Head of caudate nucleus (tissue), 42 donors: ENCODE results near the gene ZNF629.

ENCODE experiments used
- DNase-seq, 42 donors: peaks; one replicate each; pipeline versions ENCODE4 v3.0.0 to v3.0.0-alpha.2; 2020 to 2021; ENCODE audit warnings: mixed read lengths in 7 of 42
- intact Hi-C: fragments of 100-400 bp; cut with DNase I; formaldehyde crosslinking; loops from one replicate; pipeline ENCODE4 v1.15.0; 2022

ZNF629 gene

GRCh38 chr16:30774367-30775130 lies 12.5 kb downstream of the ZNF629 start:
- peak in 3 of 42 donors; percentile 18 to 26 (median 19) for DNase-seq
- intact Hi-C loops, result no loop called here

DNA sequence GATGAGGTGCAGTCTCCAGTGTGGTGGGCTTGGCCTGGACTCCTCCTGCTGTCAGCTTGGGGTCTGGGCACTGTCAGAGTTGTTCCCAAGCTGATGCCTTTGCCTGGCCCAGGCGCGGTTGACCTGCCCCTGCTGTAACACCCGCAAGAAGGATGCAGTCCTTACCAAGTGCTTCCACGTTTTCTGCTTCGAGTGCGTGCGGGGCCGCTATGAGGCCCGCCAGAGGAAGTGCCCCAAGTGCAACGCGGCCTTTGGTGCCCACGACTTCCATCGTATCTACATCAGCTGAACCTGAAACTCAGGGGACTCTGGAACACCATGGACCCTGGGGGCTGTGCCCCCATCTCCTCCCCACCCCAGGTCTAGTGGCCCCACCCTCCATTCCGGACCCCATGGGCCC lies 13.2 kb downstream of the ZNF629 start:
- no peak for DNase-seq

DNA sequence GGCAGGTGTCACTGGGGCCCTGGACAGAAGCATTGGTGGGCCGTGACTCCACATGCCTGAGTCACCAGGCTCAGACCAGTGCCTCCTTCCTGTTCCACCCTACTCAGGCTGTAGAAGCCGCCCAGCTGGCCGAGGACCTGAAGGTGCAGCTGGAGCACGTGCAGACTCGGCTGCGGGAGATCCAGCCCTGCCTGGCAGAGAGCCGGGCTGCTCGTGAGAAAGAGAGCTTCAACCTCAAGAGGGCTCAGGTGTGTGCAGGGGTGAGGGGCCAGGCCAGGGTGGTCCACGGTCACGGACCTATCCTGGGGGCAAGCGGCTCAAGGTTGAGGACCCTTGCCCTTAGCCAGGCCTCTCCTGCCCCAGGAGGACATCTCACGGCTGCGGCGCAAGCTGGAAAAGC lies 15.3 kb downstream of the ZNF629 start:
- no peak for DNase-seq

More for the DNA sequence above, 13.2 kb downstream of the ZNF629 start:
- intact Hi-C loops, result no loop called here

GRCh38 chr16:30769379-30770089 lies 17.5 kb downstream of the ZNF629 start:
- intact Hi-C loops, result no loop called here
- no peak for DNase-seq

More for the DNA sequence above, 15.3 kb downstream of the ZNF629 start:
- intact Hi-C loops, result no loop called here

DNA sequence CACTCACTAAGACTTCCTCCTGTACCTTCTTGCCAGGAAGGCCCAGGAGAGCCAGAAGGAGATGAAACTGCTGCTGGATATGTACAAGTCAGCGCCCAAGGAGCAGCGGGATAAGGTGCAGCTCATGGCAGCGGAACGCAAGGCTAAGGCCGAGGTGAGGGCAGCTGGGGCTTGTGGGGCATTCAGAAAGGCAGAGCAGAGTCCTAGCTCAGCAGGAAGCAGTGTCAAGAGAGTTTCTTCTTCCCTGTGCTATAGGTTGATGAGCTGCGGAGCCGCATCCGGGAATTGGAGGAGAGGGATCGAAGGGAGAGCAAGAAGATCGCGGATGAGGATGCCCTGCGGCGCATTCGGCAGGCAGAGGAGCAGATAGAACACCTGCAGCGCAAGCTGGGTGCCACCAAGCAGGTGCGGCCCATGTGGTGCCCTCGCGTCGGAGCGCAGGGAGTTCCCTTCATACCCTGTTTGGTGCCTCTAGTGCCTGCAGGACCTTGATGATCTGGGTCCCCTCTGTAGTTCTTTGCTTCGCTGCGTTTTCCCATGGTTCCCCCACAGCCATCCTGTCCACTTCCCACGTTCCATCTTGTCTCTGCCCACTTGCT lies 18.3 kb downstream of the ZNF629 start:
- intact Hi-C loops, result no loop called here
- no peak for DNase-seq

DNA sequence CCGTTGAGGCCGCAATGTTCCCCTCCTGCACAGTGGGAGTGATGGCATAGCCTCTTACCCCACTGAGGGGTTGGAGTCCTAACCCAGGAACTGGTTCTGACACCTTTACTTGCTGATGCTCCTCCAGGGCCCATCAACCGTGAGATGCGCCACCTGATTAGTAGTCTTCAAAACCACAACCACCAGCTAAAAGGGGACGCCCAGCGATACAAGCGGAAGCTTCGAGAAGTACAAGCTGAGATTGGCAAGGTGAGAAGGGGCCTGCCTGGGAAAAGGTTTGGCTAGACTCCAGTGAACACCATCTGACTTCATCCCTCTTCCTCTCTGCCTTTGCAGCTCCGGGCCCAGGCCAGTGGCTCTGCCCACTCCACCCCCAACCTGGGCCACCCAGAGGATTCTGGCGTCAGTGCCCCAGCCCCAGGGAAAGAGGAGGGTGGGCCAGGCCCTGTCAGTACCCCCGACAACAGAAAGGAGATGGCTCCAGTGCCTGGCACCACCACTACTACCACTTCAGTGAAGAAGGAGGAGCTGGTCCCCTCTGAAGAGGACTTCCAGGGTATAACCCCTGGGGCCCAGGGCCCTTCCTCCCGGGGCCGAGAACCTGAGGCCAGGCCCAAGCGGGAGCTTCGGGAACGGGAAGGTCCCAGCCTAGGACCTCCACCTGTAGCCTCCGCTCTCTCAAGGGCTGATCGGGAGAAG lies 19.1 kb downstream of the ZNF629 start:
- no peak for DNase-seq
- intact Hi-C loops, result no loop called here

GRCh38 chr16:30766933-30767284 lies 20.1 kb downstream of the ZNF629 start:
- intact Hi-C loops, result no loop called here
- DNase-seq, result no peak

DNA sequence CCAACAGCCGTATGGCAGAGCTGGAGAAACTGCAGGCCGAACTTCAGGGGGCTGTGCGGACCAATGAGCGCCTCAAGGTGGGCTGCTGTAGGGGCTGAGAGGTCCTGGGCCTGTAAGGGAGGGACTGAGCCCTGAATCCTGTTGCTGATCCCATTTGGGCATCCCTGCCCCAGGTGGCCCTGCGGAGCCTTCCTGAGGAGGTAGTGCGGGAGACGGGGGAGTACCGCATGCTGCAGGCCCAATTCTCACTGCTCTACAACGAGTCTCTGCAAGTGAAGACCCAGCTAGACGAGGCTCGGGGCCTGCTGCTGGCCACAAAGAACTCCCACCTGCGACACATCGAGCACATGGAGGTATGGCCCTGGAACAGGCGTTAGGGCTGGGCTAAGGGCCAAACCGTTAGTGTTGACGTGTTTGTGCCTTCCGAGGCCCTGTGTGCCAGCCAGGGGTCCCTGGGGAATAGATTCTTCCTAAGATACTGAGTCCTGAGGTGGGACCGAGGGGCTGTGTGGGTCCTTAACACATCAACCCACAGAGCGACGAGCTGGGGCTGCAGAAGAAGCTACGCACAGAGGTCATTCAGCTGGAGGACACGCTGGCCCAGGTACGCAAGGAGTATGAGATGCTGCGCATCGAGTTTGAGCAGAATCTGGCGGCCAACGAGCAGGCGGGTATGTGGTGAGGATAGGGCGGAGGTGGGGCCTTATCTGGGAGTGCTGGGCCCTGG lies 20.6 kb downstream of the ZNF629 start:
- DNase-seq, result no peak
- intact Hi-C loops, result no loop called here

GRCh38 chr16:30764816-30765465 lies 22.1 kb downstream of the ZNF629 start:
- DNase-seq, result no peak
- intact Hi-C loops, result no loop called here

GRCh38 chr16:30764086-30764485 lies 22.9 kb downstream of the ZNF629 start:
- no peak for DNase-seq
- intact Hi-C loops, result no loop called here

DNA sequence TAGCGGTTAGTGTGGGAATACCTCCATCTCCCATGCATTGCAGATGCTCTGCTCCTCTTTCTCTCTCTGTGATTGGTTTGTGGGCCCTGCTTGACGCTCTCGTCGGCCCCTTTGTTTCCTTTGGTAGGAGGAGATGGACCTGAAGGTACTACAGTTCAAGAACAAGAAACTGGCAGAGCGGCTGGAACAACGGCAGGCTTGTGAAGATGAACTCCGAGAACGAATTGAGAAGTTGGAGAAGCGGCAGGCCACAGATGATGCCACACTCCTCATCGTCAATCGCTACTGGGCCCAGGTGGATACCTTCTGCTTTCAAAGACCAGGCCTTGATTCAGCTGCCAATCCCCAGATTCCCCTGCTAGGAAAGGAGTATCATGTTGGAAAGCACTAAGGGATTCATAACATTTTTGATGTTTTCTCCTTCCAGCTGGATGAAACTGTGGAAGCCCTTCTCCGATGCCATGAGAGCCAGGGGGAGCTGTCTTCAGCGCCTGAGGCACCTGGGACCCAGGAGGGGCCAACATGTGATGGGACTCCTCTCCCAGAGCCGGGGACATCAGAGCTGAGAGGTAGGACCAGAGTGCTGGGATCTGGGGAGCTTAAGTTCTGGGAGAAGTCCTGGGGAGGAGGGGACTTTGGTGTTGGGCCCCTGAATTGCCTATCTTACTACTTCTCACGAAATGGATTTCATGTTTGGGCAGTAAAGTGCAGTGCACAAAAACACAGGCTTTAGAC lies 23.8 kb downstream of the ZNF629 start:
- intact Hi-C loops, result loop anchor here (2.0 kb wide), 1 partner anchor 14 kb away; the partner anchor contains the start of gene PHKG2
- DNase-seq, result no peak

DNA sequence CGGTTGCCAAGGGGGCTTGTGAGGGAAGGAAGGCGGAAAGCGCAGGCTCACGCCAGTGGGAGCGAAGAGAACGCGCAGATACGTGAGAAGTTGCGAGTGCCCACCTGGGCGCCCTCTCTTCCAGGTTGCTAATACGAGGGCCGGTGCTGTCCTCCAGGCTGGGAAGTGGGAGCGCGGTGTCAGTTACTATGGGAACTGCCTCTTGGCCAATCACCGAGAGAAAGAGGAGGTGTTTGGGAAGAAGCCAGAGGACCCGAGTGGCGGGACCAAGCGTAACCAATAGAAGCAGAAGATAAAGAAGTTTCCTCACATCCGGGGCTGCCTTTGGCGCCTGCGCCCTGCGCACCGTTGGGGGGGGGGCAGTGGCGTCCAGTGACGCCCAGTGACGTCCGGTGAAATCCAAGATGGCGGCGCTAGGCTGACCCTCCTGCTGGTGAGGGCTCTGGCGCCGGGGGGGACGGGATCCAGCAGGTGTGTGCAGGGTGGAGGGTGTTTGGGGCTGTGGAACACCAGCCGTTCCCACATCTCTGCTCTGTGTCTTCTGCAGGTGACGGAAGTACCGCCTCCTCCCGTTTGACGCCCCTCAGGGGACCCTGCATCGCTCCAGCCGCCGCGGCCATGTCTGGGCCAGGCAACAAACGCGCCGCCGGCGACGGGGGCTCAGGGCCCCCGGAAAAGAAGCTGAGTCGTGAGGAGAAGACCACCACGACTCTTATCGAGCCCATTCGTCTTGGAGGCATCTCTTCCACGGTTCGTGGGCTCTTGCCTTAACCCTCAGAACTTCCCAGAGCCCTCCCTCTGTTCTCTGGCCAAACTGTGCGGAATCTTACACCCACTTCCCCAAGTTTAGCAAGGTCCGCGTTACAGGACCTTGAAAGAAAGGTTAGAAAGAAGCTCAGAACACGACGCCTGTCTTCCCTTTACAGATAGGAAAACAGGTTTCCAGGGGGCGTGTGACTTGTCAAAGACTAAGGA lies 24.8 kb downstream of the ZNF629 start, which contains the start of the genes CFAP119 and RNF40:
TSS of gene CFAP119 (minus strand) at position 135 of the 975 bp plus-strand sequence. CDS start 314 bp downstream, outside the sequence.
TSS of gene RNF40 (plus strand) at position 395 of the 975 bp plus-strand sequence. CDS start at position 619, 224 bp downstream.
- peak; percentile 94 to 99 (median 97) for DNase-seq
- intact Hi-C loops, result loop anchor here (2.0 kb wide), 1 partner anchor 13 kb away; the partner anchor contains the start of gene PHKG2

- DNase-seq, result peak in 26 of 42 donors; percentile 11 to 59 (median 35)
- intact Hi-C loops, result no loop called here
These were observed 25.5 kb downstream of the ZNF629 start for GRCh38 chr16:30761427-30761927.

- intact Hi-C loops, result no loop called here
These were observed 26.2 kb downstream of the ZNF629 start for GRCh38 chr16:30760577-30761426.

GRCh38 chr16:30760001-30760559 lies 26.9 kb downstream of the ZNF629 start:
- DNase-seq, result no peak
- intact Hi-C loops, result no loop called here

More at GRCh38 chr16:30760577-30761426, 26.2 kb downstream of the ZNF629 start:
- DNase-seq, result peak in 1 of 42 donors; percentile 53
